Right renal pelvis (tissue), 4 donors: ENCODE data around the gene OST4. TPM values are rescaled to one million over a fixed set of nuclear protein-coding genes. Genes with fewer than 3 reads are reported as not detected.

Source experiments
- DNase-seq, 4 donors: peaks; one replicate each; pipeline ENCODE4 v3.0.0-alpha.2; 2013; ENCODE audit warnings: low read depth in 4 of 4, low spot score in 3 of 4, missing footprints in 1 of 4
- polyA plus RNA-seq, 4 donors: library from polyadenylated mRNA; unstranded; fragments of 120-200 nt; gene quantifications; one replicate each; pipeline ENCODE4 v1.2.1, GENCODE V29; 2013; ENCODE audit not compliant: insufficient read length in 4 of 4

OST4 gene
- polyA plus RNA-seq, 4 donors, result 242 to 277 (median 260) TPM

DNA sequence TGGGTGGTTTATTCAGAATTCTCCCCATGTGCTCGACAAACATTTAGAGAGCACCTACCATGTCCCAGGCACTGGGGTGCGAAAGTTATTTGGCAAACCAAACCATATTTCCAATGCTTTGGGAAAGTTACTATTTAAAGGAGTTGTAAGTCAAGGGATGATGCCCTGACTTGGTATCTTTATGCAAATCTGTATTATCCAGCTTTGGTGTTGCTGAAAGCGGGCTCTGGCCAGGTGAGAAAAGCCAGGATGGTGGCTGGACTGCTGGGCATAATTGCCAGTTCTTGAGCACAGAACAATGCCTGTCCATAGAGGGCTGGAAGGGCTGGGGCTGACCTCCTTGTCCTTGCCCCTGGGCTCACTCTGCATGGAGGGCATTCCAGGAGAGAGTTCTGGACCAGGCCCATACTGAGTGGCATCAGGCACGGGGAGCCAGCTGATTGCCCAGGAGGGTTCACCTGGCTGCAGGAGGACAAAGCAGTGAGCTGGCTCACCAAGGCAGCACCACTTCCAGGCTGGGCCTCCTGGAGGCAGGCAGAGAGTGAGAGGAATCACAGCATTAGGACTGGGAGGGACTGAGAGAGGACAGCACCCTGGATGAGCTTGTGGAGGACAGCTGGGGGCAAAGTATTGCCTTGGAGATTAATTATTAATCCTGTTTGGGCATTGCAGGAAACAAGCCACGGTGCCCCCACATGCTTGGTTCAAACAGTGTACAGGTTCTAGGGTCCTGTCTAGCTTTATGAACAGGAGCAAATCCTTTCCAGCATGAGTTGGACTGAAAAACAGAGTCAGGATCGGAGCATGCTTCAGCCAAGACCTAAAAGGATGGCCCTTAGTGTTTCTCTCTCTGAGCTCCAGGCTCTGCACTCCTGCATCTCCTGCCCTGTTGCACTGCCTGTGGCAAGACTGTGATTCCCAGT, 22.2 kb upstream of the OST4 start:
- DNase-seq, result no peak

DNA sequence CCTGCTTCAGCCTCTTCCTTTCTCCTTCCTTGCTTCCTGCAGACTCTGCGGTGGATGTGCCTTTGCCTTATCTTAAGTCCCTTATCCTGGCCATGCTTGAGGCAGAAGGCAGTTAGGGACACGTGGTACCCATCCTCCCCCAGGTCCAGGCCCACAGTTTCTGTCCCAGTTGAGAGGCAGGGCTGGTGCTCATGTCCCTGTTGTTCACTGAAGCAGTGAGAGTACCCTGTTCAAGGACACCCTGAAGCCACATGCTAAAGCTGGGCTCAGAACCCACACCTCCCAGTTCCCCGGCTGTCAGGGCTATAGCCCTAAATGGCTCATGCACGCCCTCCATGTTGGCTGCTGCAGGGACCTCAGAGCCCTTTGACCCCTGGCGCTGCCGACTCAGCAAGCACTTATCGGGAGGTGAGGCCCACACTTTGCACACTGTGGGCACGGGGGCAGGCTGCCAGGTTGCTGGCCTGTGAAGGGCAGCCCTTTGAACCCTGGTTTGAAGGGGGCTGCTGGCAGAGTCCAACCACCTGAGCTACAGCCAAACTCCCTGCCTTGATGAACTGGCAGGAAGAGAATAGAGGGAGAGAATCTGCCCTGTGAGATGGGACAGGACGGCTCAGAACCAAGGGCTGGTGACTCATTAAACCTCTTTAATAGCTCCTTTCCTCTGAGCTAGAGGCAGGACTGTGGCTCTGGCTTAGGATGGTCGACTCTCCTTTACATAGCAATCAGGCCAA, 21.4 kb upstream of the OST4 start:
- no peak for DNase-seq

DNA sequence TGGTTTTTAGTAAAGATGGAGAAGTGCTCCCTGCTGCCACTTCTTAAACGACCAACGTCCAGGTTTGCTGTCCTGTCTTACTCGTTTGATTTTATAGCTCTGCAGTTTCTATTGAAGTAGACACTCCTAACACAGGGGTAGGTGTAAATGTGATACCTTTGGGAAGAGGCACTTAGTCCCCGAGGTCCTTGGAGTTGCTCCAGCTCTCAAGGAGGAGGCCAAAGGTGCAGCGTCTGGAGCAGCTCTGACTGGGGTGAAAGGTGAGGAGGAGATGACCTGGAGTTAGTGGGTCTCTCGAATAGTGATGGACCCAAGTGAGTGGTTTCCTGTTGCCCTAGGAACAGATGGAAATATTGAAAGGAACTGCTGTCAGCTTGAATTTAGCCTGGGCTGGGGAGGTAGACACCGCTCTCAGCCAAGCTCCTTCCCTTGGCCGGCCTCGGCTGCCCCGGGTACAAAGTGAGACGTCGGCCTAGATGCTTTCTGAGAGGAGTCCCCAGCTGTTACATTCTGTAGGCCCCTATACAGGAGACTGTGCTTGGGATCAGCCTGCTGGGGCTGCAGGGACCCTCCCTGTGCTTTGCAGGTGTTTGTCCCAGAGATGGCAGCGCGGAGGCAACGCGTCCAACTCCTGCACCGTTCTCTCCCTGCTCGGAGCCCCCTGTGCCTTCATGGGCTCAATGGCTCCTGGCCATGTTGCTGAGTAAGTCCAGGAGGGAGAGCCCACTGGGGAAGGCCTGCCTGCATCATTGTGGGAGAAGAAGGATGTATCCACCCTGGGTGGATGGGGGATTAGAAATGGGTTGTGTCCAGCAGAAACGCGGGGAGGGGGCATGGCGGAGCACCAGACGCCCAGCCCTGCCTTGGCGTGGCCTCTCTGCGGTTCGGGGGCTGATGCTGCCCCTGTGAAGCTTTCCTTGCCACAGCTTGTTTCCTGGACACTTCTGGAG, 20.6 kb upstream of the OST4 start:
- DNase-seq, result no peak

GRCh38 chr2:27089111-27089954, 17.9 kb upstream of the OST4 start:
- DNase-seq, result no peak

- DNase-seq, result no peak
These were observed 17.2 kb upstream of the OST4 start for GRCh38 chr2:27088634-27089033.

GRCh38 chr2:27087823-27088410, 16.5 kb upstream of the OST4 start:
- DNase-seq, result no peak

- no peak for DNase-seq
These were observed 15.5 kb upstream of the OST4 start, which contains the start of gene KHK for GRCh38 chr2:27086724-27087593. KHK (plus strand) TSS chr2:27086772; CDS start chr2:27087260, 488 bp downstream.

GRCh38 chr2:27086090-27086723, 14.8 kb upstream of the OST4 start:
- DNase-seq, result peak; percentile 88 to 93 (median 88)

DNA sequence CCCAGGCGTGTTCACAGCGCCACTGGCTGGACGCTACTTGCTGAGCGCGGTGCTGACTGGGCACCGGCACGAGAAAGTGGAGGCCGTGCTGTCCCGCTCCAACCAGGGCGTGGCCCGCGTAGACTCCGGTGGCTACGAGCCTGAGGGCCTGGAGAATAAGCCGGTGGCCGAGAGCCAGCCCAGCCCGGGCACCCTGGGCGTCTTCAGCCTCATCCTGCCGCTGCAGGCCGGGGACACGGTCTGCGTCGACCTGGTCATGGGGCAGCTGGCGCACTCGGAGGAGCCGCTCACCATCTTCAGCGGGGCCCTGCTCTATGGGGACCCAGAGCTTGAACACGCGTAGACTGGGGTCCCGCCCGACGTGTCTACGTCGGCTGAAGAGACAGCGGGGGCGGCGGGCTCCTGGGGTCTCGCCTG, 14.2 kb upstream of the OST4 start:
- peak in 1 of 4 donors; percentile 53 for DNase-seq

DNA sequence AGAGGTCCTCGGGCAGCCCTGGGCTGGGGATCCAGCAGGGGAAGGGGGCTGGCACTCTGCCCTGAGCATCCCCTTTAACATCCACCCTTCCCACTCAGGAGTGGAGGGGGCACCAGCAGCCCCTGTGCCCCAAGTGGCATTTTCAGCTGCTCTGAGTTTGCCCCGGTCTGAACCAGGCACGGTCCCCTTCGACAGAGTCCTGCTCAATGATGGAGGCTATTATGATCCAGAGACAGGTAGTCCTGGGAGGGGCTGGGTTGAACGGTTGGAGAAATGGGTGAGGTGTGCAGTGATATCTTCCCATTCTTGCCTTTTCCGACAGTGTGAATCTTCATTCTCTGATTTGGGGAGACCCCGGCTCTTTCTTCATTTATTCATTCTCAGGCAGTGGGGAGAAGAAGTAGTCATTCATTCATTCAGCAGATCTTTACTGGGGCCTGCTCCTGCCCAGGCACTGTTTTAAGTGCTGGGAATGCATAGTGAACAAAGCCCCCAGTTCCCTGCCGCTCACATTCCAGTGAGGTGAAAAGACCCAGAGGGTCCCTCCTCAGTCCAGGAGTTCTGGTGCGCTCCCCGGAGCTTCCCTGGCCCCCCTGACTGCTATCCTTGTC, 13.7 kb upstream of the OST4 start:
- DNase-seq, result no peak

- no peak for DNase-seq
These were observed 13.0 kb upstream of the OST4 start for GRCh38 chr2:27084297-27085061.

DNA sequence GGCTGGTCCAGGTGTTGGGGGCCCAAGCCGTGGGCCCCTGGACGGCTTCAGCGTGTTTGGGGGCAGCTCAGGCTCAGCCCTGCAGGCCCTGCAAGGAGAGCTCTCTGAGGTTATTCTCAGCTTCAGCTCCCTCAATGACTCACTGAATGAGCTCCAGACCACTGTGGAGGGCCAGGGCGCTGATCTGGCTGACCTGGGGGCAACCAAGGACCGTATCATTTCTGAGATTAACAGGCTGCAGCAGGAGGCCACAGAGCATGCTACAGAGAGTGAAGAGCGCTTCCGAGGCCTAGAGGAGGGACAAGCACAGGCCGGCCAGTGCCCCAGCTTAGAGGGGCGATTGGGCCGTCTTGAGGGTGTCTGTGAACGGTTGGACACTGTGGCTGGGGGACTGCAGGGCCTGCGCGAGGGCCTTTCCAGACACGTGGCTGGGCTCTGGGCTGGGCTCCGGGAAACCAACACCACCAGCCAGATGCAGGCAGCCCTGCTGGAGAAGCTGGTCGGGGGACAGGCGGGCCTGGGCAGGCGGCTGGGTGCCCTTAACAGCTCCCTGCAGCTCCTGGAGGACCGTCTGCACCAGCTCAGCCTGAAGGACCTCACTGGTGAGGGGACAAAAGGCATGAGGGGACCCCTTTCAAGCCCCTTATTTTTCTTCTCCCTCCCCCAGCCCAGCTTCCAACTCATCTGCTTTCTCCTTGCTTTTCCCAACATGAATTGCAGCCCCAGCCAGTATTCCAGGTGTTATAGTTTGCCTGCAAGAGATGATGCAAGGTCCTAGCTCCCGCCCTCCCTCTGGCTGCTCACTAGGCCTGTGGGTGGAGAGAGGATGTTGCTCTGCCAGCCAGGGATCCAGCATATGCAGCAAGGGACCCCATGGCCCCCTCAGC, 12.2 kb upstream of the OST4 start:
- DNase-seq, result no peak

- no peak for DNase-seq
These were observed 11.4 kb upstream of the OST4 start for GRCh38 chr2:27082773-27083409.

DNA sequence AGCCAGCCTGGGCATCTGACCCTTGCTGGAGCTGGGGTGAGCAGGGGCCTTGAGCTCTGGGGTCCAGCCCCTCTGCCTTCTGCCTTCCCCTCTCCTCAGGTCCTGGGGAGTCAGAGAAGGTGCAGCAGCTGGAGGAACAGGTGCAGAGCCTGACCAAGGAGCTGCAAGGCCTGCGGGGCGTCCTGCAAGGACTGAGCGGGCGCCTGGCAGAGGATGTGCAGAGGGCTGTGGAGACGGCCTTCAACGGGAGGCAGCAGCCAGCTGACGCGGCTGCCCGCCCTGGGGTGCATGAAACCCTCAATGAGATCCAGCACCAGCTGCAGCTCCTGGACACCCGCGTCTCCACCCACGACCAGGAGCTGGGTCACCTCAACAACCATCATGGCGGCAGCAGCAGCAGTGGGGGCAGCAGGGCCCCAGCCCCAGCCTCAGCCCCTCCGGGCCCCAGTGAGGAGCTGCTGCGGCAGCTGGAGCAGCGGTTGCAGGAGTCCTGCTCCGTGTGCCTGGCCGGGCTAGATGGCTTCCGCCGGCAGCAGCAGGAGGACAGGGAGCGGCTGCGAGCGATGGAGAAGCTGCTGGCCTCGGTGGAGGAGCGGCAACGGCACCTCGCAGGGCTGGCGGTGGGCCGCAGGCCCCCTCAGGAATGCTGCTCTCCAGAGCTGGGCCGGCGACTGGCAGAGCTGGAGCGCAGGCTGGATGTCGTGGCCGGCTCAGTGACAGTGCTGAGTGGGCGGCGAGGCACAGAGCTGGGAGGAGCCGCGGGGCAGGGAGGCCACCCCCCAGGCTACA, 10.7 kb upstream of the OST4 start:
- no peak for DNase-seq

DNA sequence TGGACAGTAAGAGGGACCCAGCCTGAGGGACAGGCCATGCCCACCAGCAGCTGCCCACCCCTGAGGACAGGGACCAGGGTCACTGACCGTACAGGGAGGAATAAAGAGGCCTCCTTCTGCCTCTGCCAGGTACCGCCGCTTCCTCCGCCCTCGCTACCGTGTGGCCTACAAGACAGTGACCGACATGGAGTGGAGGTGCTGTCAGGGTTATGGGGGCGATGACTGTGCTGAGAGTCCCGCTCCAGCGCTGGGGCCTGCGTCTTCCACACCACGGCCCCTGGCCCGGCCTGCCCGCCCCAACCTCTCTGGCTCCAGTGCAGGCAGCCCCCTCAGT, 9.1 kb upstream of the OST4 start:
- DNase-seq, result no peak
